Measurements from ENCODE around the gene WWC2. TPM values are rescaled to one million over a fixed set of nuclear protein-coding genes. Genes with fewer than 3 reads are reported as not detected.

Gene WWC2
- total and polyA plus RNA-seq, 7 donors = 2.9 to 15.5 (median 7.8) TPM

- 56 to 73% (median 56%) methylated on average over 4 of the region's 4 CpGs for WGBS, 3 donors
- Histone ChIP-seq H3K27me3 (ENCODE audit: insufficient read depth in 3 of 3, low read length in 2 of 3) (no peaks in the 10 kb centered on the region), H3K9me3 (no peaks in the 10 kb centered on the region), H3K36me3 (ENCODE audit: insufficient read depth in 1 of 2, low read depth in 1 of 2) (no peaks in the 10 kb centered on the region), H3K4me1 (peaks cover 18% of the 10 kb centered on the region), H3K4me3 (no peak overlapping the region), H3K27ac (no peak overlapping the region)
- TF ChIP-seq CTCF (IDR thresholded peaks at IDR 0.05) = no peak
- ATAC-seq (no peak), DNase-seq (no peak)
- intact Hi-C loops (cut with DNase I) = loop anchor here in 1 of 2 donors (5.0 kb wide), 2 partner anchors 40 to 1830 kb away; no protein-coding TSS in a partner anchor
Measured at GRCh38 chr4:183101956-183102480, 3.0 kb downstream of the WWC2 start.

DNA sequence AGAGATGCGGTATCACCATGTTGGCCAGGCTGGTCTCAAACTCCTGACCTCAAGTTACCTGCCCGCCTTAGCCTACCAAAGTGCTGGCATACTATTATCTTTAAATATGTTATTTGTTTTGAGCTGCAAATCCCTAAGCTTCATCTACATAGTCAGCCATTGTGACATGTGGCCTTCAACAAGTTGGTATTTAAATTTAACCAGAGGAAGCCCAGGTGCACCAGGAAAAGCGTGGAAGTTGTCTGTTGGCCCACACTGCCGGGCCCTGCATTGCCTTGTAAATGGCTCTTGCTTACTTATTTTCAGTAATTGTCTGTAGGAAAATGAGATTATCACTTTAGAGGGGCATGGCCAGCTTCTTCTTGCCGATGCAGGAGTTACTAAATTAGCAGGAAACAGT, 6.0 kb downstream of the WWC2 start:
- no peak for ATAC-seq
- intact Hi-C loops (cut with DNase I) = no loop called here
- Histone ChIP-seq H3K27me3 (ENCODE audit: insufficient read depth in 3 of 3, low read length in 2 of 3) (no peaks in the 10 kb centered on the region), H3K4me3 (no peak overlapping the region), H3K4me1 (peaks cover 17% of the 10 kb centered on the region), H3K9me3 (no peaks in the 10 kb centered on the region), H3K27ac (no peak overlapping the region), H3K36me3 (ENCODE audit: insufficient read depth in 1 of 2, low read depth in 1 of 2) (no peaks in the 10 kb centered on the region)
- DNase-seq = no peak
- 89 to 95% (median 92%) methylated on average over 5 of the region's 5 CpGs for WGBS, 3 donors
- no peak for TF ChIP-seq CTCF (IDR thresholded peaks at IDR 0.05)

DNA sequence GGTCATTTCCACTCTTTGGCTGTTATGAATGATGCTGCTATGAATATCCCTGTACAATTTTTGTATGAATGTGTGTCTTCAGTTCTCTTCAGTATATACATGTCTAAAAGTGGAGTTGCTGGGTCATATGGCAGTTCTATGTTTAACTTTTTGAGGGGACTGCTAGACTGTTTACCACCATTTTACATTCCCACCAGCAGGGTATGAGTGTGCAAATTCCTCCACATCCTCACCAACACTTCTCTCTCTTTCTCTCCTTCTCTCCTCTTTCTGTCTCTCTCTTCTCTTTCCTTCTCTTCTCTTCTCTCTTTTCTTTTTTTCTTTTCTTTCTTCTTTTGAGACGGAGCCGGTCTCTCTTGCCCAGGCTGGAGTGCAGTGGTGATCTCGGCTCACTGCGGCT, 7.8 kb downstream of the WWC2 start:
- no peak for TF ChIP-seq CTCF (IDR thresholded peaks at IDR 0.05)
- Histone ChIP-seq H3K27me3 (ENCODE audit: insufficient read depth in 3 of 3, low read length in 2 of 3) (no peaks in the 10 kb centered on the region), H3K4me3 (no peak overlapping the region), H3K9me3 (no peaks in the 10 kb centered on the region), H3K4me1 (peaks cover 3% of the 10 kb centered on the region), H3K36me3 (ENCODE audit: insufficient read depth in 1 of 2, low read depth in 1 of 2) (no peaks in the 10 kb centered on the region), H3K27ac (no peak overlapping the region)
- DNase-seq (no peak), ATAC-seq (no peak)
- intact Hi-C loops (cut with DNase I) = no loop called here
- WGBS, 3 donors = 95 to 99% (median 98%) methylated on average over 4 of the region's 4 CpGs

GRCh38 chr4:183107891-183108459, 8.9 kb downstream of the WWC2 start:
- Histone ChIP-seq H3K36me3 (ENCODE audit: insufficient read depth in 1 of 2, low read depth in 1 of 2) (no peaks in the 10 kb centered on the region), H3K27me3 (ENCODE audit: insufficient read depth in 3 of 3, low read length in 2 of 3) (no peaks in the 10 kb centered on the region), H3K9me3 (no peaks in the 10 kb centered on the region), H3K27ac (no peak overlapping the region), H3K4me1 (no peaks in the 10 kb centered on the region), H3K4me3 (no peak overlapping the region)
- TF ChIP-seq CTCF (IDR thresholded peaks at IDR 0.05) = no peak
- 89 to 96% (median 93%) methylated on average over 5 of the region's 5 CpGs for WGBS, 3 donors
- intact Hi-C loops (cut with DNase I) = no loop called here
- no peak for ATAC-seq
- DNase-seq = no peak

- Histone ChIP-seq H3K4me3 (no peak overlapping the region), H3K9me3 (no peaks in the 10 kb centered on the region), H3K27me3 (ENCODE audit: insufficient read depth in 3 of 3, low read length in 2 of 3) (no peaks in the 10 kb centered on the region), H3K4me1 (no peaks in the 10 kb centered on the region), H3K36me3 (ENCODE audit: insufficient read depth in 1 of 2, low read depth in 1 of 2) (no peaks in the 10 kb centered on the region), H3K27ac (no peak overlapping the region)
- no peak for TF ChIP-seq CTCF (IDR thresholded peaks at IDR 0.05)
- intact Hi-C loops (cut with DNase I) = no loop called here
- DNase-seq (no peak), ATAC-seq (no peak)
Measured at GRCh38 chr4:183110244-183110643, 11.2 kb downstream of the WWC2 start.

Measured in psoas muscle (tissue), 8 donors.